SU-DHL-6 (cell line): Measurements from ENCODE around the gene LRP1-AS.

Experiments used
- CTCF ChIP-seq: fragments of 200-600 bp; sonication (generic); IDR thresholded peaks from one replicate; pipeline ENCODE4 v1.5.1; 2017; ENCODE audit warnings: antibody characterized with exemption, mild to moderate bottlenecking, low read length, moderate library complexity; ENCODE audit not compliant: insufficient read depth, poor library complexity, severe bottlenecking
- EZH2phosphoT487 ChIP-seq: fragments of 200-600 bp; sonication (generic), shearing (Covaris generic); conservative IDR thresholded peaks from 2 replicates; pipeline ENCODE4 v1.6.1; 2018; ENCODE audit warnings: mild to moderate bottlenecking, antibody characterized with exemption, low read length, moderate library complexity, mixed read lengths

DNA sequence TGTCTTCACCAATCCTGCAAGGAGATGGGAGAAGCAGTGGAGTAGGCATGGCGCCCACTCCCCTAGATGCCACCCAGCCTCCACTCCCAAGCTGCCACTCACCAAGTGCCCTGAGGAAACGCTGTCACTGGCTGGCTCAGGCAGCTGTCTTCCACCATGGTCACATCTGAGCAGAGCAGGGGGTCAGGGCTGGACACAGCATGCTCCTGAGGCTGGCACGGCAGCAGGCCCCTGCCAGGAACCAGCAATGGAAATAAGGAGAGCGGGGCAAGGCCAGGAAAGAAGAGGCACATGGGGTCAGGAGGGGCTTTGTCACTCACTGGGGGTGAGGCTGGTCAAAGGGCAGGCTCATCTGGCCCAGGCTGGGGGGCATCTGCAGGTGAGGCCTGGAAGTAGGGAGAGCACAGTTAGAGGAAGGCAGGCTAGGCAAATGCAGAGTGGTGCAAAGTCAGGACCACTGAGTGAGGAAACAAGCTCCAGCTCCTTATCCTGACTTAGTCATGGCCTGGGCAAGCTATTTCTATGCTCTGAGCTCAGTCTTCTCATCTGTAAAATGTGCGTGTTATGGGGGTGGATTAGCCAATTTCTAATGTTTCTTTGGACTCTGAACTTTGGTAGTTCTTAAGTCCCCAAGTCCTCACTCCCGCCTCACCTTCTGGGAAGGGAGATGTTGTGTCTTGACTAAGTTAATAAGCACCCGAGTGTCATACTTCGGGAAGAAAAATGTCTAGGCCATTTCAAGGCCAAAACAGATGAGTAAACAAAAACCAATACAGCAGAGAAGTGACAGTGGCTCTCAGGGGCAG, 50.5 kb downstream of the LRP1-AS start:
- no peak for TF ChIP-seq CTCF
- no peak for TF ChIP-seq EZH2phosphoT487
